ENCODE data around the gene PLEKHG4B. TPM values are rescaled to one million over a fixed set of nuclear protein-coding genes. Genes with fewer than 3 reads are reported as not detected.

The PLEKHG4B gene
- total and polyA plus RNA-seq, 2 of the 8 experiments (the other 6 are each of a cell fraction or from before 2014, with no cell fraction given), result 31.1 to 43.6 TPM

DNA sequence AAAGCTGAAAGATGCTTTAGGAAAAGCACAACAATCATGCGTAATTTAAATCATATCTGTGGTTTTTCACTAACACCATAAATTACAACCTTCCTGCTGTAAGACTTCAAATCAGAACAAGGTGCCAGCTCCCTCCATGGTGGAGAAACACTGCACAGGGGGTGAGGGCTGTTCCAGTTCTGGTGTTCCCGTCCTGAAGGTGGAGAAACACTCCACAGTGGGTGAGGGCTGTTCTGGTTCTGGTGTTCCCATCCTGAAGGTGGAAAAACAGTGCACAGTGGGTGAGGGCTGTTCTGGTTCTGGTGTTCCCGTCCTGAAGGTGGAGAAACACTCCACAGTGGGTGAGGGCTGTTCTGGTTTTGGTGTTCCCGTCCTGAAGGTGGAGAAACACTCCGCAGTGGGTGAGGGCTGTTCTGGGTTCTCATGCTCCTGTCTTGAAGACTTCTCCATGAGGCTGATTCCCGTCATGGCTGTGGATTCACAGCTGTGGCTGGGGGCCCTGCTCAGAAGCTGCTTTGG lies 12.9 kb downstream of the PLEKHG4B start (continued):
- TF ChIP-seq SP1 (IDR thresholded peaks at IDR 0.05; ENCODE audit: low read depth, low read length), result no peak
- TF ChIP-seq RBBP5 (IDR thresholded peaks at IDR 0.05; ENCODE audit: borderline replicate concordance, low read depth, low read length), result no peak
- TF ChIP-seq CTBP2 (IDR thresholded peaks at IDR 0.05; ENCODE audit: borderline replicate concordance, insufficient read depth, insufficient read length, low read length), result no peak
- TF ChIP-seq, protein P1, sequence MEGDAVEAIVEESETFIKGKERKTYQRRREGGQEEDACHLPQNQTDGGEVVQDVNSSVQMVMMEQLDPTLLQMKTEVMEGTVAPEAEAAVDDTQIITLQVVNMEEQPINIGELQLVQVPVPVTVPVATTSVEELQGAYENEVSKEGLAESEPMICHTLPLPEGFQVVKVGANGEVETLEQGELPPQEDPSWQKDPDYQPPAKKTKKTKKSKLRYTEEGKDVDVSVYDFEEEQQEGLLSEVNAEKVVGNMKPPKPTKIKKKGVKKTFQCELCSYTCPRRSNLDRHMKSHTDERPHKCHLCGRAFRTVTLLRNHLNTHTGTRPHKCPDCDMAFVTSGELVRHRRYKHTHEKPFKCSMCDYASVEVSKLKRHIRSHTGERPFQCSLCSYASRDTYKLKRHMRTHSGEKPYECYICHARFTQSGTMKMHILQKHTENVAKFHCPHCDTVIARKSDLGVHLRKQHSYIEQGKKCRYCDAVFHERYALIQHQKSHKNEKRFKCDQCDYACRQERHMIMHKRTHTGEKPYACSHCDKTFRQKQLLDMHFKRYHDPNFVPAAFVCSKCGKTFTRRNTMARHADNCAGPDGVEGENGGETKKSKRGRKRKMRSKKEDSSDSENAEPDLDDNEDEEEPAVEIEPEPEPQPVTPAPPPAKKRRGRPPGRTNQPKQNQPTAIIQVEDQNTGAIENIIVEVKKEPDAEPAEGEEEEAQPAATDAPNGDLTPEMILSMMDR (IDR thresholded peaks at IDR 0.05; ENCODE audit: control extremely low read depth in 1 of 3, insufficient read depth in 1 of 3, low read depth in 1 of 3, low read length in 3 of 3), result no peak
- TF ChIP-seq TCF12 (IDR thresholded peaks at IDR 0.05; ENCODE audit: low read depth, low read length), result no peak
